WERI-Rb-1 (cell line): ENCODE results near the gene HOXC6.
A peak's percentile ranks its signal among the peaks of the same experiment; 100 is the strongest.

Experiments used
- DNase-seq: peaks from one replicate; pipeline ENCODE4 v3.0.0-alpha.2; 2020
- H3K27ac ChIP-seq: fragments of 250-450 bp; sonication (Bioruptor Pico); 2 replicates; pipeline ENCODE4 v1.5.1; 2020; ENCODE audit warnings: mild to moderate bottlenecking, moderate library complexity
- H3K27me3 ChIP-seq: fragments of 250-450 bp; sonication (Bioruptor Pico); 2 replicates; pipeline ENCODE4 v1.5.1; 2021; ENCODE audit warnings: mild to moderate bottlenecking, low read depth, moderate library complexity; ENCODE audit not compliant: insufficient read depth, severe bottlenecking
- H3K36me3 ChIP-seq: fragments of 250-450 bp; sonication (Bioruptor Pico); 2 replicates; pipeline ENCODE4 v1.5.1; 2020; ENCODE audit warnings: mild to moderate bottlenecking, moderate library complexity
- H3K4me3 ChIP-seq: 2 replicates; pipeline ENCODE4 v1.5.1; 2011; ENCODE audit warnings: low read depth, mild to moderate bottlenecking, control low read depth, low read length
- H3K9me3 ChIP-seq: fragments of 250-450 bp; sonication (Bioruptor Pico); 2 replicates; pipeline ENCODE4 v1.5.1; 2021; ENCODE audit warnings: mild to moderate bottlenecking, moderate library complexity; ENCODE audit not compliant: severe bottlenecking
- TF ChIP-seq, protein P1 (sequence below): IDR thresholded peaks from 2 replicates; pipeline ENCODE4 v1.5.1; 2011; ENCODE audit warnings: low read depth, mild to moderate bottlenecking, control low read depth, inconsistent platforms, low read length

HOXC6 gene

DNA sequence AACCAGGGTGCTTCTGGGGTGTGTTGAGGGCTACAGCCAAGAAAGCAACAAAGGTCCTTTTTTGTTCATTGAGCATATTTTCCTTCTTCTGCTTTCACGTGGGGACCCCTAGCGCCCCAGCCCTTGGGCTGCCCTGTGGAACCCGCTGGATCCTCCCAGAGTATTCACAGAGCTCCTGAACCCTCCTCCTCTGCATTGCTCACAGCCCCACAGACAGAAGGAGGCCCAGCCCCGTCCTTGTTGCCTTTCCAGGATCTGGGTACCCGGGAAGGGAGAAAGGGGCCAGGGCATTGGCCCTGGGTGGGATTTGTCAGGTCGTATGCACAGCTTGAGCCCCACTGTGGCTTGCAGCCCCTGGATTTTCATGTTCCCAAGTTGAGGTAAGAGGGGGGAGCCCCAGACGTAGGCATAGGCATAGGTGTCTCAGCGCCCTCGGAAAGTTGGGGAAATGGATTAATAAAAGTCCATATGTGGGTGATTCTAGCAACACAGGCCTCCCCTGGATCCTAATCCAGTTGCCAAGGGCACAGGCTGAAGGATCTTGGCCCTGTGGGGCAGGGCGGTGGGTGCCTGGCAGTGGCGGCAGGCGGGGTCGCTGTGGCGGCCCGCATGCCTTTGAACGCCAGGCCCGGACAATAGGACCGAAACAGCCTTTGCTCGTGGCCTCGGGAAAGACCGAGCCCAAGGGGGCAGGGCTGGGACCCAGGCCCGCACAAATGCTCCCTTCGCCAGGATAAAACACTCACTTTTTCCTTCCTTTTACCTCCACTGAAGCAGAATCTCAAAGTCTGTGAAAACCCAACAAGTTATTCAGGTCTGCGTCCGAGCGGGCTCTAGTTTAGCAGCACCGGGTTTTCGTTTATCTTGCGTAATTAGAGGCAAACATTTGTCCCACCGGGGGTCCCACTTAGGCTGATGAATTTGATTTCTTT, 46.3 kb upstream of the HOXC6 start:
- TF ChIP-seq, protein P1, sequence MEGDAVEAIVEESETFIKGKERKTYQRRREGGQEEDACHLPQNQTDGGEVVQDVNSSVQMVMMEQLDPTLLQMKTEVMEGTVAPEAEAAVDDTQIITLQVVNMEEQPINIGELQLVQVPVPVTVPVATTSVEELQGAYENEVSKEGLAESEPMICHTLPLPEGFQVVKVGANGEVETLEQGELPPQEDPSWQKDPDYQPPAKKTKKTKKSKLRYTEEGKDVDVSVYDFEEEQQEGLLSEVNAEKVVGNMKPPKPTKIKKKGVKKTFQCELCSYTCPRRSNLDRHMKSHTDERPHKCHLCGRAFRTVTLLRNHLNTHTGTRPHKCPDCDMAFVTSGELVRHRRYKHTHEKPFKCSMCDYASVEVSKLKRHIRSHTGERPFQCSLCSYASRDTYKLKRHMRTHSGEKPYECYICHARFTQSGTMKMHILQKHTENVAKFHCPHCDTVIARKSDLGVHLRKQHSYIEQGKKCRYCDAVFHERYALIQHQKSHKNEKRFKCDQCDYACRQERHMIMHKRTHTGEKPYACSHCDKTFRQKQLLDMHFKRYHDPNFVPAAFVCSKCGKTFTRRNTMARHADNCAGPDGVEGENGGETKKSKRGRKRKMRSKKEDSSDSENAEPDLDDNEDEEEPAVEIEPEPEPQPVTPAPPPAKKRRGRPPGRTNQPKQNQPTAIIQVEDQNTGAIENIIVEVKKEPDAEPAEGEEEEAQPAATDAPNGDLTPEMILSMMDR: no peak
- DNase-seq: no peak
- H3K27me3 ChIP-seq: no peaks in the 10 kb centered on the region
- no peak overlapping the region for H3K27ac ChIP-seq
- H3K4me3 ChIP-seq: no peak overlapping the region
- H3K36me3 ChIP-seq: no peaks in the 10 kb centered on the region
- H3K9me3 ChIP-seq: no peaks in the 10 kb centered on the region

DNA sequence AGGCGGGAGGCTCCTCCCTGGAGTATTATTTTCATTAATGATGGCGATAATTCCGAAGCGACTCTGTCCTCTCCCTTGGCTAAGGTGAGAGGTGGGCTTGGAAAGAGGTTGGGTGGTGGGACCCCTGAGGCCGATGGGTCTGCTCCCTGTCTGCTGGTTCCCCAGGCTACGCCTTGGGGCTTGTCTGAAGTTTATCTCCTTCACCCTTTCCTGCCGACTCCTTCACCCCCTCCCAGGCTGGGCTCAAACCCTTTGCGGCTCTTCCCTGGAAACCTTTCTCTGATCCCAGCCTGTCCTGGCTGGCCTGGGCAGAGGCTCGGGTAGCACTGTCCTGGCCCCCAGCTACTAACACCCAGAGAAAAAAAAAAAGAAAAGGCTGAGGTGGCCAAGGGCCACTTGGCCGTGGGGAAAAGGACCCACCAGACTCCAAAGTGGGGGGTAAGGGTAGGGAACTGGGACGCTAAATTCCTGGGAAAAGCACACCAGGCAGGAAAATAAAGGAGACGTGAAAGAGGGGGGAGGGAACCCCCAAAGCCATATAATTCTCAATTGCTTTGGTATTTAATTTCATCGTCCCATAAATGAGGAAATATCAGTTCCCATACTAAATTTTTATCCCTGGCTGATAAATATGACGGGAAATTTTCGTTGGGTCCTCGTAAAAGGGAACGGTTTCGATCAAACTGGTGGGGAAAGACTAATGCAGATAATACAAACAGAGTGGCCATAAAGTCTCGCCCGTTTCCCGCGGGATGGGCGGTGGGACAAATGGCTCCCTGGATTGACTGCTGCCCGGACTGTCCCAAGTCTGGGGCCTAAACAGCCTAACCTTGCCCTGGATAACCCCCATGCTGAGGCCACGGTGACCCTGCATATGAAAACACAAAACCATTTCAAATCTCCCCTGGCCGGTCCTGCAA, 45.3 kb upstream of the HOXC6 start:
- no peak overlapping the region for H3K27ac ChIP-seq
- DNase-seq: no peak
- H3K36me3 ChIP-seq: no peaks in the 10 kb centered on the region
- H3K9me3 ChIP-seq: no peaks in the 10 kb centered on the region
- TF ChIP-seq, protein P1: no peak
- no peaks in the 10 kb centered on the region for H3K27me3 ChIP-seq
- H3K4me3 ChIP-seq: no peak overlapping the region

GRCh38 chr12:53983568-53983949, 44.7 kb upstream of the HOXC6 start:
- TF ChIP-seq, protein P1: no peak
- DNase-seq: no peak
- no peak overlapping the region for H3K27ac ChIP-seq
- no peaks in the 10 kb centered on the region for H3K36me3 ChIP-seq
- no peaks in the 10 kb centered on the region for H3K9me3 ChIP-seq
- H3K27me3 ChIP-seq: no peaks in the 10 kb centered on the region
- no peak overlapping the region for H3K4me3 ChIP-seq

- Histone ChIP-seq H3K36me3 (no peaks in the 10 kb centered on the region), H3K27me3 (no peaks in the 10 kb centered on the region), H3K4me3 (no peak overlapping the region), H3K9me3 (no peaks in the 10 kb centered on the region), H3K27ac (no peak overlapping the region)
- TF ChIP-seq, protein P1: no peak
- no peak for DNase-seq
These were observed 44.2 kb upstream of the HOXC6 start for GRCh38 chr12:53983950-53984572.

GRCh38 chr12:53984901-53985691, 43.1 kb upstream of the HOXC6 start, which contains the start of gene HOXC10:
TSS of gene HOXC10 (plus strand) at chr12:53985146. CDS start at chr12:53985260, 114 bp downstream.
- H3K27me3 ChIP-seq: no peaks in the 10 kb centered on the region

More at GRCh38 chr12:53984901-53985691, 43.1 kb upstream of the HOXC6 start, which contains the start of gene HOXC10:
- H3K36me3 ChIP-seq: no peaks in the 10 kb centered on the region
- peak within 1 kb of the TSS; percentile 71 for H3K4me3 ChIP-seq
- H3K9me3 ChIP-seq: no peaks in the 10 kb centered on the region
- H3K27ac ChIP-seq: peak within 1 kb of the TSS; percentile 44
- DNase-seq: peak; percentile 96
- TF ChIP-seq, protein P1: peak; percentile 86
